ENCODE measurements around the gene MGAT4A. TPM values are rescaled to one million over a fixed set of nuclear protein-coding genes. Genes with fewer than 3 reads are reported as not detected.
A peak's percentile ranks its signal among the peaks of the same experiment; 100 is the strongest.

Gene MGAT4A
- total and polyA plus RNA-seq, 2 donors (not counting 1 experiment from before 2014, with no cell fraction given): 16.5 to 32.7 TPM

- Histone ChIP-seq H3K4me1 (ENCODE audit: control insufficient read depth in 2 of 2, insufficient read depth in 2 of 2, low read length in 2 of 2) (peaks cover 25 to 36% of the 10 kb centered on the region in 2 donors), H3K36me3 (replicated peaks in 1 of 2; ENCODE audit: control extremely low read depth in 1 of 2, control insufficient read depth in 1 of 2, extremely low read depth in 1 of 2, insufficient read depth in 2 of 2, low read length in 1 of 2) (no peaks in the 10 kb centered on the region), H3K9me3 (ENCODE audit: control extremely low read depth in 1 of 3, control insufficient read depth in 2 of 3, insufficient read depth in 1 of 3, low read length in 2 of 3) (peaks cover 0 to 4% (median 0%) of the 10 kb centered on the region in 3 donors), H3K4me3 (ENCODE audit: control extremely low read depth in 1 of 5, extremely low read depth in 1 of 5, insufficient read depth in 1 of 5, low read depth in 2 of 5, low read length in 4 of 5) (peak overlapping the region in 3 of 5 experiments; percentile 16 to 62 (median 52)), H3K9ac (ENCODE audit: low read length) (peak overlapping the region; percentile 61), H3K27ac (ENCODE audit: low read length in 2 of 2) (peak overlapping the region in 1 of 2 donors; percentile 14), H4K20me1 (ENCODE audit: control insufficient read depth, insufficient read depth, low read length, poor library complexity, severe bottlenecking) (no peaks in the 10 kb centered on the region), H3K4me2 (replicated peaks; ENCODE audit: low read depth, low read length, poor library complexity, severe bottlenecking) (peak overlapping the region; percentile 73), H2AFZ (ENCODE audit: insufficient read depth, low read depth, low read length, poor library complexity, severe bottlenecking) (peak overlapping the region; percentile 77), H3K79me2 (ENCODE audit: control insufficient read depth, insufficient read depth, low read length) (no peaks in the 10 kb centered on the region), H3K27me3 (replicated peaks in 1 of 4; ENCODE audit: control extremely low read depth in 1 of 4, control insufficient read depth in 3 of 4, insufficient read depth in 4 of 4, low read length in 3 of 4) (peaks cover 0 to 22% (median 0%) of the 10 kb centered on the region in 4 experiments)
- ATAC-seq (ENCODE audit: low read depth) (no peak), DNase-seq (no peak)
- peak overlapping the region; percentile 57 for H3K27ac Mint-ChIP-seq
- peaks cover 12% of the 10 kb centered on the region for H3K27me3 Mint-ChIP-seq
- no peaks in the 10 kb centered on the region for H3K9me3 Mint-ChIP-seq (ENCODE audit: insufficient read depth)
- H3K4me3 Mint-ChIP-seq: peak overlapping the region; percentile 82
- intact Hi-C loops (cut with micrococcal nuclease): no loop called here
- POLR2A ChIA-PET: interaction anchor here (0.5 kb wide), 1 partner anchor 38 kb away, joined by 4 read pairs; no protein-coding TSS in a partner anchor
- TF ChIP-seq EZH2 (IDR thresholded peaks at IDR 0.05; ENCODE audit: borderline replicate concordance, insufficient read depth, low read depth, low read length, poor library complexity, severe bottlenecking) (no peak), CTCF (IDR thresholded peaks at IDR 0.05) (no peak)
- WGBS (ENCODE audit: insufficient coverage): 100% methylated on average over 1 of the region's 2 CpGs
- H3K4me1 Mint-ChIP-seq: peaks cover 37% of the 10 kb centered on the region
- CTCF ChIA-PET: interaction anchor here (1.6 to 1.7 kb wide), 2 partner anchors 41 to 122 kb away, joined by 5 to 12 read pairs; no protein-coding TSS in a partner anchor
These were observed 40.3 kb upstream of the MGAT4A start for GRCh38 chr2:98771264-98771663.

- CTCF ChIA-PET: no interaction called here
- H3K4me1 Mint-ChIP-seq: peaks cover 49% of the 10 kb centered on the region
These were observed 38.9 kb upstream of the MGAT4A start for GRCh38 chr2:98769784-98770183.

More at GRCh38 chr2:98769784-98770183, 38.9 kb upstream of the MGAT4A start:
- POLR2A ChIA-PET: no interaction called here
- H2AFZ ChIP-seq (ENCODE audit: insufficient read depth, low read depth, low read length, poor library complexity, severe bottlenecking): no peak overlapping the region
- H3K27ac ChIP-seq (ENCODE audit: low read length in 2 of 2): no peak overlapping the region
- H4K20me1 ChIP-seq (ENCODE audit: control insufficient read depth, insufficient read depth, low read length, poor library complexity, severe bottlenecking): no peaks in the 10 kb centered on the region
- no peak overlapping the region for H3K9ac ChIP-seq (ENCODE audit: low read length)
- intact Hi-C loops (cut with micrococcal nuclease): no loop called here
- DNase-seq (no peak), ATAC-seq (ENCODE audit: low read depth) (no peak)
- H3K4me3 Mint-ChIP-seq: no peak overlapping the region
- peaks cover 0 to 4% (median 0%) of the 10 kb centered on the region in 3 donors for H3K9me3 ChIP-seq (ENCODE audit: control extremely low read depth in 1 of 3, control insufficient read depth in 2 of 3, insufficient read depth in 1 of 3, low read length in 2 of 3)
- no peak overlapping the region for H3K27ac Mint-ChIP-seq
- H3K79me2 ChIP-seq (ENCODE audit: control insufficient read depth, insufficient read depth, low read length): no peaks in the 10 kb centered on the region
- no peak overlapping the region for H3K4me3 ChIP-seq (ENCODE audit: control extremely low read depth in 1 of 5, extremely low read depth in 1 of 5, insufficient read depth in 1 of 5, low read depth in 2 of 5, low read length in 4 of 5)
- H3K27me3 ChIP-seq (replicated peaks in 1 of 4; ENCODE audit: control extremely low read depth in 1 of 4, control insufficient read depth in 3 of 4, insufficient read depth in 4 of 4, low read length in 3 of 4): peaks cover 0 to 22% (median 0%) of the 10 kb centered on the region in 4 experiments
- no peak for TF ChIP-seq EZH2 (IDR thresholded peaks at IDR 0.05; ENCODE audit: borderline replicate concordance, insufficient read depth, low read depth, low read length, poor library complexity, severe bottlenecking)
- TF ChIP-seq CTCF (IDR thresholded peaks at IDR 0.05): no peak
- H3K9me3 Mint-ChIP-seq (ENCODE audit: insufficient read depth): no peaks in the 10 kb centered on the region
- 88% methylated on average over 7 of the region's 14 CpGs for WGBS (ENCODE audit: insufficient coverage)
- H3K4me2 ChIP-seq (replicated peaks; ENCODE audit: low read depth, low read length, poor library complexity, severe bottlenecking): no peak overlapping the region
- peaks cover 35 to 47% of the 10 kb centered on the region in 2 donors for H3K4me1 ChIP-seq (ENCODE audit: control insufficient read depth in 2 of 2, insufficient read depth in 2 of 2, low read length in 2 of 2)
- H3K27me3 Mint-ChIP-seq: peaks cover 16% of the 10 kb centered on the region
- H3K36me3 ChIP-seq (replicated peaks in 1 of 2; ENCODE audit: control extremely low read depth in 1 of 2, control insufficient read depth in 1 of 2, extremely low read depth in 1 of 2, insufficient read depth in 2 of 2, low read length in 1 of 2): no peaks in the 10 kb centered on the region
